Natural killer cell (primary cell): ENCODE measurements around the gene DGKD. TPM values are rescaled to one million over a fixed set of nuclear protein-coding genes. Genes with fewer than 3 reads are reported as not detected.
A peak's percentile ranks its signal among the peaks of the same experiment; 100 is the strongest.

ENCODE experiments used
- ATAC-seq, 3 donors: fragments of 150-1000 bp in 2 of 3; fragments of 200-7000 bp in 1 of 3; cut with Tn5 transposase; 1 replicate in 1 of 3; 2 replicates in 2 of 3; pipeline ENCODE4 v1.10.0; 2021; ENCODE audit warnings: mild to moderate bottlenecking in 2 of 3, moderate library complexity in 2 of 3
- DNase-seq, 2 donors: peaks; one replicate each; pipeline versions ENCODE4 v3.0.0 to v3.0.0-alpha.2; 2013 to 2021; ENCODE audit warnings: mixed read lengths in 1 of 2
- H3K27ac ChIP-seq: one replicate; pipeline ENCODE4 v1.5.1; 2013; ENCODE audit warnings: mild to moderate bottlenecking, low read length
- H3K27me3 ChIP-seq: one replicate; pipeline ENCODE4 v1.6.1; 2013; ENCODE audit warnings: low read length; ENCODE audit not compliant: control insufficient read depth, insufficient read depth
- H3K36me3 ChIP-seq: one replicate; pipeline ENCODE4 v1.6.1; 2013; ENCODE audit warnings: low read length; ENCODE audit not compliant: control insufficient read depth, insufficient read depth
- H3K4me1 ChIP-seq: one replicate; pipeline ENCODE4 v1.6.1; 2013; ENCODE audit warnings: low read length; ENCODE audit not compliant: control insufficient read depth, insufficient read depth
- H3K4me3 ChIP-seq: one replicate; pipeline ENCODE4 v1.5.1; 2013; ENCODE audit warnings: low read length
- H3K9me3 ChIP-seq: one replicate; pipeline ENCODE4 v1.6.1; 2013; ENCODE audit warnings: low read length; ENCODE audit not compliant: control insufficient read depth, insufficient read depth
- H3K27ac Mint-ChIP-seq, 2 donors: one replicate each; pipeline ENCODE4 v1.8.0; 2022; ENCODE audit warnings: mild to moderate bottlenecking in 2 of 2, mixed read lengths in 2 of 2, moderate library complexity in 1 of 2
- H3K27me3 Mint-ChIP-seq, 2 donors: one replicate each; pipeline ENCODE4 v1.8.0; 2022; ENCODE audit warnings: low read depth in 2 of 2, mixed read lengths in 2 of 2
- H3K36me3 Mint-ChIP-seq: one replicate; pipeline ENCODE4 v1.8.0; 2022; ENCODE audit warnings: mixed read lengths
- H3K4me1 Mint-ChIP-seq, 2 donors: one replicate each; pipeline ENCODE4 v1.8.0; 2022; ENCODE audit warnings: mixed read lengths in 2 of 2
- H3K4me3 Mint-ChIP-seq: one replicate; pipeline ENCODE4 v1.8.0; 2022; ENCODE audit warnings: mild to moderate bottlenecking, moderate library complexity, mixed read lengths
- H3K9me3 Mint-ChIP-seq, 2 donors: one replicate each; pipeline ENCODE4 v1.8.0; 2022; ENCODE audit warnings: mixed read lengths in 2 of 2
- CTCF ChIP-seq: fragments of 200-600 bp; IDR thresholded peaks from one replicate; pipeline ENCODE4 v1.8.0; 2022; ENCODE audit warnings: antibody characterized with exemption
- WGBS: methylation state at CpG from one replicate; pipeline ENCODE4 v1.1.7; 2013; ENCODE audit warnings: missing lambda C conversion rate; ENCODE audit not compliant: insufficient coverage; 5-methylcytosine and 5-hydroxymethylcytosine counted together
- intact Hi-C: fragments of 100-400 bp; cut with micrococcal nuclease; formaldehyde crosslinking; loops from one replicate; pipeline ENCODE4 v1.14.2; 2022
- total RNA-seq, 4 donors: library from RNA; stranded (reverse); fragments of 120-200 nt in 1 of 4; gene quantifications; one replicate each; pipeline versions ENCODE4 v1.2.3 to v1.2.4, GENCODE V29; 2013 to 2022

DGKD gene
- total RNA-seq, 3 donors from 2014 or later (not counting 1 experiment from before 2014, with no cell fraction given): 299 to 456 (median 329) TPM

DNA sequence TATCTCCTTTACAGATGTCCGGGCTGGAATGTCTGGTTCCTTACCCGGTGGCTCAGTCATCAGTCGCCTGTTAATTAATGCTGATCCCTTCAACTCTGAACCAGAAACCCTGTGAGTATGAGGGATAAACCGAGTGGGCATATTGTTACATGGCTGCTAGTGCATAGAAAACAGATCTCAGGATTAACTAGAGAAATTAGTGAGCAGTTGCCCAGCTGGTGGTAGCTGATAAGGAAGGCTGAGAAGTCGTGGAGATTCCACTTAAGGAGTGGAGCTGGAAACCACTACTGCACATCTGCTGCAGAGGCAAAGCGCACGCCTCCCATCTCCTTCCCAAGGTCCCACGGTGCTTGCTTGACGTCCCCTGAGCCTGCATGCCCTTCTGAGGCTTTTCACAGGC, 97.7 kb downstream of the DGKD start:
- Histone ChIP-seq H3K4me3 (no peak overlapping the region), H3K4me1 (no peaks in the 10 kb centered on the region), H3K27ac (no peak overlapping the region), H3K9me3 (no peaks in the 10 kb centered on the region), H3K27me3 (no peaks in the 10 kb centered on the region), H3K36me3 (peaks cover 96% of the 10 kb centered on the region)
- Mint-ChIP-seq H3K9me3 (no peaks in the 10 kb centered on the region), H3K27ac (no peak overlapping the region), H3K36me3 (peaks cover 22% of the 10 kb centered on the region), H3K27me3 (no peaks in the 10 kb centered on the region), H3K4me1 (peaks cover 0 to under 1% of the 10 kb centered on the region in 2 donors), H3K4me3 (no peak overlapping the region)
- DNase-seq (no peak), ATAC-seq (no peak)
- intact Hi-C loops: no loop called here
- no peak for TF ChIP-seq CTCF
- 94% methylated on average over 9 of the region's 9 CpGs for WGBS

DNA sequence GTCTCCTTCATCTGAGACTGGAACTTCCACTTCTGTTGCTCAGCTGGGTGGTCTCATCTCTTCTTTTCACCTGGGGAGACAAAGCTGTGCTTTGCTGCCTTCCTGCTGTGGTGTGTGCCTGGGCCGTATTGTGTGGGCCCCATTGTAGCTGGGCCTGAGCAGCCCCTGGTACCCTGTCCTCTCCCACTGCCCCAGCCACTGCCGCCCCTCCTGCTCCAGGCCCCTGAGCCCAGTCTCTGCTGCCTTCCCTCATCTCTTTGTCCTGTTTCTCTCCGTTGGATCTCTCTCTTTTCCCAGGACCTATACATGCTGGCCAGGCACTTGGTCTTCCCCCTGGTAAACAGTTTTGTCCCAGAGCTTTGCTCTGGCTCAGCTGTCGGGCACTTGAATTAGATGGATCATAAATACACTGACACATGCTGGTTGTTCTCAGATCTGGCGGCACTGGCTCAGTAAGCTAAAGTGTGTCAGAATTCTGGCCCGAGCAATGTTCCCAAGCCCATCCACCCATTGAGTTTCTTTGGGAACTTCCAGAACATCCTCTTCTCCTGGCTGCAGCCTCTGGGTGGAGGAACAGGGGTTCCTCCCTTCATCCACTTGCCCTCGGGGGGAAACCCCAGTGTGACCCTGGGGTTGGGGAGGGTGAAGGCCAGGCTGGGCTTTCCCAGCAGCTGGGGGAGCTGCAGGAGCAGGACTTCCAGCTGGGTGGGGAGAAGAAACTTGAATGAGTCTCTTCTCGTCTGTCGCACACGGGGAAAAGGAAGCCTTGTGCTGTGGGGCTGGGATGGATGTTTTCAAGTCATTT, 99.0 kb downstream of the DGKD start:
- WGBS: 95% methylated on average over 10 of the region's 10 CpGs
- TF ChIP-seq CTCF: no peak
- Histone ChIP-seq H3K4me1 (no peaks in the 10 kb centered on the region), H3K27me3 (no peaks in the 10 kb centered on the region), H3K9me3 (no peaks in the 10 kb centered on the region), H3K4me3 (no peak overlapping the region), H3K27ac (no peak overlapping the region), H3K36me3 (peaks cover 96% of the 10 kb centered on the region)
- Mint-ChIP-seq H3K9me3 (no peaks in the 10 kb centered on the region), H3K27ac (peak overlapping the region; percentile 53 to 82), H3K4me3 (no peak overlapping the region), H3K36me3 (peaks cover 18% of the 10 kb centered on the region), H3K4me1 (peaks cover 0 to 9% of the 10 kb centered on the region in 2 donors), H3K27me3 (no peaks in the 10 kb centered on the region)
- intact Hi-C loops: no loop called here
- DNase-seq: no peak
- ATAC-seq: no peak

GRCh38 chr2:233453916-233454315, 99.6 kb downstream of the DGKD start:
- Mint-ChIP-seq H3K9me3 (no peaks in the 10 kb centered on the region), H3K4me3 (no peak overlapping the region), H3K36me3 (peaks cover 16% of the 10 kb centered on the region), H3K27me3 (no peaks in the 10 kb centered on the region), H3K4me1 (peaks cover 0 to 9% of the 10 kb centered on the region in 2 donors), H3K27ac (no peak overlapping the region)
- TF ChIP-seq CTCF: no peak
- Histone ChIP-seq H3K4me3 (no peak overlapping the region), H3K36me3 (peaks cover 96% of the 10 kb centered on the region), H3K4me1 (no peaks in the 10 kb centered on the region), H3K27me3 (no peaks in the 10 kb centered on the region), H3K9me3 (no peaks in the 10 kb centered on the region), H3K27ac (no peak overlapping the region)
- WGBS: 97% methylated on average over 8 of the region's 8 CpGs
- intact Hi-C loops: no loop called here
- DNase-seq (no peak), ATAC-seq (no peak)

DNA sequence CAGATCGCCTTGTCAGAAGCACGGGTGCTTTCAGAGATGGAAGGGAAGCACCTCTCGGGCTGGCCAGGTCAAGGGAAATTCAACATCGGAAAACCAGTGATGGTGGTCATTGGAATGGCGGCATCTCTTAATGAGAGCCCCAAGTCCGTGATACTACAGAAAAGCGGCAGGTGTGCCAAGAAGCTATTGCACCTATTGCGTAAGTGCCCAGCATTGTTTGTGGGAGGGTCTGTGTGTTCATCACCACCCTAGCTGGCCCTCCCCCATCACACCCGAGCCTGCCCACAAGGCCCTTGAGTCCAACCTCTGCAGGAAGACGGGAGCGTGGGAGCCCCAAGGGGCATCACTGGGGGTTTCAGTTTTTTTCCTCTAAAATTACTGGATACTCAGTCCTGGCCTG, 100.7 kb downstream of the DGKD start:
- no peaks in the 10 kb centered on the region for H3K9me3 ChIP-seq
- no peak overlapping the region for H3K4me3 ChIP-seq
- Mint-ChIP-seq H3K9me3 (no peaks in the 10 kb centered on the region), H3K4me3 (no peak overlapping the region), H3K27me3 (no peaks in the 10 kb centered on the region), H3K27ac (no peak overlapping the region), H3K36me3 (peaks cover 16% of the 10 kb centered on the region), H3K4me1 (peaks cover 0 to 9% of the 10 kb centered on the region in 2 donors)
- no peaks in the 10 kb centered on the region for H3K27me3 ChIP-seq
- H3K36me3 ChIP-seq: peaks cover 95% of the 10 kb centered on the region
- TF ChIP-seq CTCF: no peak
- 97% methylated on average over 11 of the region's 11 CpGs for WGBS
- H3K4me1 ChIP-seq: no peaks in the 10 kb centered on the region
- no peak overlapping the region for H3K27ac ChIP-seq
- ATAC-seq (no peak), DNase-seq (no peak)
- intact Hi-C loops: no loop called here
